Activated T-cell treated with anti-CD3 and anti-CD28 coated beads for 24 hours (primary cell): ENCODE results near the gene OR2J3.
"Not testable (repeated sequence)": the region's sequence is repeated elsewhere in the genome, so short reads cannot be mapped to it uniquely, and the experiment has no call there.

Source experiments
- DNase-seq: peaks from one replicate; pipeline ENCODE4 v3.0.0-alpha.2; 2020; ENCODE audit warnings: low read depth

Gene OR2J3

GRCh38 chr6:29107758-29108157 is at the start of gene OR2J3:
Gene OR2J3, plus strand, starts transcription at chr6:29108058. Its CDS starts 3,833 bp downstream, at chr6:29111891.
- no peak for DNase-seq

- no peak for DNase-seq
Observed at GRCh38 chr6:29071831-29072723, 35.8 kb upstream of the OR2J3 start.

GRCh38 chr6:29079203-29079602 is 28.7 kb upstream of the OR2J3 start:
- DNase-seq: no peak

GRCh38 chr6:29081312-29081711 is 26.5 kb upstream of the OR2J3 start:
- DNase-seq: no peak

GRCh38 chr6:29082457-29082856 is 25.4 kb upstream of the OR2J3 start:
- DNase-seq: no peak

GRCh38 chr6:29087213-29087612 is 20.6 kb upstream of the OR2J3 start, which contains the start of gene OR2B3:
Gene OR2B3, minus strand, starts transcription at chr6:29087313. Its CDS starts 65 bp downstream, at chr6:29087248.
- no peak for DNase-seq

- no peak for DNase-seq
Observed at GRCh38 chr6:29092957-29093356, 14.9 kb upstream of the OR2J3 start.

- DNase-seq: no peak
Observed at GRCh38 chr6:29097803-29098202, 10.1 kb upstream of the OR2J3 start.

GRCh38 chr6:29099190-29099589 is 8.7 kb upstream of the OR2J3 start, which contains the start of gene OR2J1:
Gene OR2J1, plus strand, starts transcription at chr6:29099490. Its CDS starts 1,453 bp downstream, at chr6:29100943.
- no peak for DNase-seq

- DNase-seq: no peak
Observed at GRCh38 chr6:29112135-29112534, 4.3 kb downstream of the OR2J3 start.

- DNase-seq: not testable (repeated sequence)
Observed at GRCh38 chr6:29114964-29115363, 7.1 kb downstream of the OR2J3 start.

GRCh38 chr6:29129326-29130012 is 21.6 kb downstream of the OR2J3 start:
- DNase-seq: no peak

- DNase-seq: no peak
Observed at GRCh38 chr6:29130644-29131043, 22.8 kb downstream of the OR2J3 start.

- no peak for DNase-seq
Observed at GRCh38 chr6:29131691-29132090, 23.8 kb downstream of the OR2J3 start.

- DNase-seq: no peak
Observed at GRCh38 chr6:29137724-29138123, 29.9 kb downstream of the OR2J3 start.

- no peak for DNase-seq
Observed at GRCh38 chr6:29141606-29142005, 33.7 kb downstream of the OR2J3 start.

GRCh38 chr6:29142309-29142708 is 34.5 kb downstream of the OR2J3 start:
- no peak for DNase-seq

GRCh38 chr6:29146179-29146578 is 38.3 kb downstream of the OR2J3 start:
- no peak for DNase-seq

GRCh38 chr6:29147074-29147473 is 39.2 kb downstream of the OR2J3 start:
- DNase-seq: no peak

GRCh38 chr6:29149444-29149843 is 41.6 kb downstream of the OR2J3 start:
- not testable (repeated sequence) for DNase-seq

- no peak for DNase-seq
Observed at GRCh38 chr6:29153083-29153482, 45.2 kb downstream of the OR2J3 start.

GRCh38 chr6:29155182-29155581 is 47.3 kb downstream of the OR2J3 start:
- not testable (repeated sequence) for DNase-seq

- not testable (repeated sequence) for DNase-seq
Observed at GRCh38 chr6:29159922-29160321, 52.1 kb downstream of the OR2J3 start.
